Measurements from ENCODE around the gene XK. TPM values are rescaled to one million over a fixed set of nuclear protein-coding genes. Genes with fewer than 3 reads are reported as not detected.

XK gene
- total and polyA plus RNA-seq, 9 of the 15 experiments (the other 6 are each of a cell fraction or from before 2014, with no cell fraction given), result 4.0 to 21.6 (median 11.6) TPM

DNA sequence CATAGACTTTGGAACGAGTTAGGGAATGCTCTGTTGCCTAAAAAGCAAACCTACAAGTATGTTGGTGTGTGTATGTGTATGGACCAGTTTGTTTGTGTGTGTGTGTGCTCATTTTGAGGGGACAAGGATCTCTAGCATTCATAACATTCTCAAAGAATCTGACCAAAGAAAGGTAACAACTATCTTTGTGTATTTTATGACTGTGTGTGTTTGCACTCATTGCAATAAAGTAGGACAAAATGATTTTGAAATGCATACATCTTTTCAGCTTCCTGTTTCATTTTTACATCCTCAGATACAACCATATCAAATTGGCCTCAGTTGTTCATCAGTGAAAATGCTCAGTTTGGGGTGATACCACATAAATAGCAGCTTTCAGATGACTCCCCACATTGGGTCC, 8.3 kb upstream of the XK start:
- ATAC-seq (no peak), FAIRE-seq (no peak), DNase-seq (ENCODE audit: extremely low read depth in 1 of 4, low spot score in 3 of 4) (no peak)
- 8% methylated on average over 1 of the region's 1 CpG for WGBS (ENCODE audit: insufficient coverage, low coverage, missing lambda C conversion rate)
- in situ Hi-C loops (cut with MboI) (no loop called here), intact Hi-C loops (cut with micrococcal nuclease) (no loop called here)
- Histone ChIP-seq H3K4me3 (no peak overlapping the region), H3K4me1 (replicated peaks in 1 of 2; ENCODE audit: control insufficient read depth in 2 of 2, insufficient read depth in 2 of 2, low read length in 2 of 2) (peaks cover 0 to 17% of the 10 kb centered on the region in 2 experiments; a peak in 2 of 5 replicates), H3K27me3 (ENCODE audit: control insufficient read depth in 2 of 2, insufficient read depth in 2 of 2, low read length in 2 of 2) (no peaks in the 10 kb centered on the region), H3K9me3 (replicated peaks; ENCODE audit: control insufficient read depth, insufficient read depth, low read depth, low read length) (no peaks in the 10 kb centered on the region), H3K79me2 (ENCODE audit: control insufficient read depth, insufficient read depth, low read length) (no peaks in the 10 kb centered on the region), H3K9ac (ENCODE audit: insufficient read depth in 1 of 2, low read depth in 2 of 2, low read length in 2 of 2) (no peak overlapping the region), H2AFZ (ENCODE audit: low read depth, low read length) (no peak overlapping the region), H3K27ac (ENCODE audit: extremely low read depth, low read depth, low read length) (no peak overlapping the region), H4K20me1 (replicated peaks; ENCODE audit: control insufficient read depth, insufficient read depth, low read length) (no peaks in the 10 kb centered on the region), H3K9me1 (ENCODE audit: control insufficient read depth, insufficient read depth, low read length) (no peaks in the 10 kb centered on the region), H3K4me2 (ENCODE audit: insufficient read depth, low read length) (no peak overlapping the region), H3K36me3 (ENCODE audit: control insufficient read depth, insufficient read depth, low read length) (no peaks in the 10 kb centered on the region)
- BruUV-seq (replicated peaks), result no TSS peak
- ChIA-PET CTCF (ENCODE audit: low intra/inter-chr PET ratio) (no interaction called here), POLR2A (no interaction called here)
- TF ChIP-seq ATF1 (CRISPR knock-in tag; IDR thresholded peaks at IDR 0.05) (no peak), ATF1 (tag; IDR thresholded peaks at IDR 0.05) (no peak), EP300 (IDR thresholded peaks at IDR 0.05; ENCODE audit: low read length) (no peak), ZFP1 (CRISPR knock-in tag; IDR thresholded peaks at IDR 0.05) (no peak), TRIM24 (IDR thresholded peaks at IDR 0.05) (no peak), DNMT1 (IDR thresholded peaks at IDR 0.05) (no peak)
- TF ChIP-seq, protein P1, sequence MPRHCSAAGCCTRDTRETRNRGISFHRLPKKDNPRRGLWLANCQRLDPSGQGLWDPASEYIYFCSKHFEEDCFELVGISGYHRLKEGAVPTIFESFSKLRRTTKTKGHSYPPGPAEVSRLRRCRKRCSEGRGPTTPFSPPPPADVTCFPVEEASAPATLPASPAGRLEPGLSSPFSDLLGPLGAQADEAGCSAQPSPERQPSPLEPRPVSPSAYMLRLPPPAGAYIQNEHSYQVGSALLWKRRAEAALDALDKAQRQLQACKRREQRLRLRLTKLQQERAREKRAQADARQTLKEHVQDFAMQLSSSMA (CRISPR knock-in tag; IDR thresholded peaks at IDR 0.05), result no peak
- TF ChIP-seq, protein P2, sequence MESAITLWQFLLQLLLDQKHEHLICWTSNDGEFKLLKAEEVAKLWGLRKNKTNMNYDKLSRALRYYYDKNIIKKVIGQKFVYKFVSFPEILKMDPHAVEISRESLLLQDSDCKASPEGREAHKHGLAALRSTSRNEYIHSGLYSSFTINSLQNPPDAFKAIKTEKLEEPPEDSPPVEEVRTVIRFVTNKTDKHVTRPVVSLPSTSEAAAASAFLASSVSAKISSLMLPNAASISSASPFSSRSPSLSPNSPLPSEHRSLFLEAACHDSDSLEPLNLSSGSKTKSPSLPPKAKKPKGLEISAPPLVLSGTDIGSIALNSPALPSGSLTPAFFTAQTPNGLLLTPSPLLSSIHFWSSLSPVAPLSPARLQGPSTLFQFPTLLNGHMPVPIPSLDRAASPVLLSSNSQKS (CRISPR knock-in tag; IDR thresholded peaks at IDR 0.05), result no peak

All from K562 (cell line).